ENCODE data around the gene CCDC92.

DNA sequence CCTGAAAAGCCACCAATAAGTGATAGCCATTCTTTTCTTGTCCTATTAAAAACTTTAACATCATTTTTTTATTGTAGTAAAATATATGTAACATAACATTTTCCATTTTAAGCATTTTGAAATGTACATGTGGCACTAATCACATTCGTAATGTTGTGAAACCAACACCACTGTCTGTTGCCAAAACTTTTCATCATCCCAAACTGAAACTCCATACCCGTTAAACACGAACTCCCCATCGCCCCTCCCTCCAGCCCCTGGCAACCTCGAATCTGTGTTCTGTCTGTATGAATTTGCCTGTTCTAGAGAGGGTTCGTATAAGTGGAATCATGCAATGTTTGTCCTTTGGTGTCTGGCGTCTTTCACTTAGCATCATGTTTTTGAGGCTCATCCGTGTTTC lies 75.9 kb downstream of the CCDC92 start:
- TF ChIP-seq, protein P1, sequence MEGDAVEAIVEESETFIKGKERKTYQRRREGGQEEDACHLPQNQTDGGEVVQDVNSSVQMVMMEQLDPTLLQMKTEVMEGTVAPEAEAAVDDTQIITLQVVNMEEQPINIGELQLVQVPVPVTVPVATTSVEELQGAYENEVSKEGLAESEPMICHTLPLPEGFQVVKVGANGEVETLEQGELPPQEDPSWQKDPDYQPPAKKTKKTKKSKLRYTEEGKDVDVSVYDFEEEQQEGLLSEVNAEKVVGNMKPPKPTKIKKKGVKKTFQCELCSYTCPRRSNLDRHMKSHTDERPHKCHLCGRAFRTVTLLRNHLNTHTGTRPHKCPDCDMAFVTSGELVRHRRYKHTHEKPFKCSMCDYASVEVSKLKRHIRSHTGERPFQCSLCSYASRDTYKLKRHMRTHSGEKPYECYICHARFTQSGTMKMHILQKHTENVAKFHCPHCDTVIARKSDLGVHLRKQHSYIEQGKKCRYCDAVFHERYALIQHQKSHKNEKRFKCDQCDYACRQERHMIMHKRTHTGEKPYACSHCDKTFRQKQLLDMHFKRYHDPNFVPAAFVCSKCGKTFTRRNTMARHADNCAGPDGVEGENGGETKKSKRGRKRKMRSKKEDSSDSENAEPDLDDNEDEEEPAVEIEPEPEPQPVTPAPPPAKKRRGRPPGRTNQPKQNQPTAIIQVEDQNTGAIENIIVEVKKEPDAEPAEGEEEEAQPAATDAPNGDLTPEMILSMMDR (IDR thresholded peaks at IDR 0.05; ENCODE audit: poor library complexity, severe bottlenecking): no peak
- no peak for TF ChIP-seq MXI1 (conservative IDR thresholded peaks at IDR 0.05; ENCODE audit: poor library complexity, severe bottlenecking)
- TF ChIP-seq POLR2AphosphoS5 (IDR thresholded peaks at IDR 0.05): no peak
- TF ChIP-seq EZH2 (IDR thresholded peaks at IDR 0.05; ENCODE audit: borderline replicate concordance, insufficient read depth, low read length, poor library complexity, severe bottlenecking): no peak
- TF ChIP-seq EP300 (conservative IDR thresholded peaks at IDR 0.05; ENCODE audit: poor library complexity, severe bottlenecking): no peak
- TF ChIP-seq SMC3 (conservative IDR thresholded peaks at IDR 0.05; ENCODE audit: poor library complexity): no peak
- TF ChIP-seq RAD21 (conservative IDR thresholded peaks at IDR 0.05): no peak
- TF ChIP-seq, protein P2, sequence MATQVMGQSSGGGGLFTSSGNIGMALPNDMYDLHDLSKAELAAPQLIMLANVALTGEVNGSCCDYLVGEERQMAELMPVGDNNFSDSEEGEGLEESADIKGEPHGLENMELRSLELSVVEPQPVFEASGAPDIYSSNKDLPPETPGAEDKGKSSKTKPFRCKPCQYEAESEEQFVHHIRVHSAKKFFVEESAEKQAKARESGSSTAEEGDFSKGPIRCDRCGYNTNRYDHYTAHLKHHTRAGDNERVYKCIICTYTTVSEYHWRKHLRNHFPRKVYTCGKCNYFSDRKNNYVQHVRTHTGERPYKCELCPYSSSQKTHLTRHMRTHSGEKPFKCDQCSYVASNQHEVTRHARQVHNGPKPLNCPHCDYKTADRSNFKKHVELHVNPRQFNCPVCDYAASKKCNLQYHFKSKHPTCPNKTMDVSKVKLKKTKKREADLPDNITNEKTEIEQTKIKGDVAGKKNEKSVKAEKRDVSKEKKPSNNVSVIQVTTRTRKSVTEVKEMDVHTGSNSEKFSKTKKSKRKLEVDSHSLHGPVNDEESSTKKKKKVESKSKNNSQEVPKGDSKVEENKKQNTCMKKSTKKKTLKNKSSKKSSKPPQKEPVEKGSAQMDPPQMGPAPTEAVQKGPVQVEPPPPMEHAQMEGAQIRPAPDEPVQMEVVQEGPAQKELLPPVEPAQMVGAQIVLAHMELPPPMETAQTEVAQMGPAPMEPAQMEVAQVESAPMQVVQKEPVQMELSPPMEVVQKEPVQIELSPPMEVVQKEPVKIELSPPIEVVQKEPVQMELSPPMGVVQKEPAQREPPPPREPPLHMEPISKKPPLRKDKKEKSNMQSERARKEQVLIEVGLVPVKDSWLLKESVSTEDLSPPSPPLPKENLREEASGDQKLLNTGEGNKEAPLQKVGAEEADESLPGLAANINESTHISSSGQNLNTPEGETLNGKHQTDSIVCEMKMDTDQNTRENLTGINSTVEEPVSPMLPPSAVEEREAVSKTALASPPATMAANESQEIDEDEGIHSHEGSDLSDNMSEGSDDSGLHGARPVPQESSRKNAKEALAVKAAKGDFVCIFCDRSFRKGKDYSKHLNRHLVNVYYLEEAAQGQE (IDR thresholded peaks at IDR 0.05; ENCODE audit: borderline replicate concordance): no peak
